ENCODE data around the gene SI.
"Not testable (repeated sequence)": the region's sequence is repeated elsewhere in the genome, so short reads cannot be mapped to it uniquely, and the experiment has no call there.

The SI gene

DNA sequence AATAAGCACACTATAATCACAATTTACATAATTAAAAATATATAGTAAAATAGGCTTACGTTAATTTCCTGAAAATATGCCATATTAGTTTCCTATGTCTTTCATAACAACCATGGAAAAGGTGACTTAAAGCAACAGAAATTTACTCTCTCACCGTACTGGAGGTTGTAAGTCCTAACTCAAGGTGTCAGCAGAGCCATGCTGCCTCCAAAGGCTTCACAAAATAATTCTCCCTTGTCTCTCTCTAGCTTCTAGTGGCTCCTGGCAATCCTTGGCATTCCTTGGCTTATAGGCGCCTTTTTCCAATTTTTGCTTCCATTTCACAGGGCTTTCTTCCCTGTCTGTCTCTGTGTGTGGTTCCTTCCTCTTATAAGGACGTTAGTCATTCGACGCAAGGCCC, 7.6 kb downstream of the SI start:
- H3K27ac ChIP-seq: no peak overlapping the region
- ChIA-PET POLR2A (ENCODE audit: low non-redundant PET) (no interaction called here), CTCF (no interaction called here)
- TF ChIP-seq, protein P1, sequence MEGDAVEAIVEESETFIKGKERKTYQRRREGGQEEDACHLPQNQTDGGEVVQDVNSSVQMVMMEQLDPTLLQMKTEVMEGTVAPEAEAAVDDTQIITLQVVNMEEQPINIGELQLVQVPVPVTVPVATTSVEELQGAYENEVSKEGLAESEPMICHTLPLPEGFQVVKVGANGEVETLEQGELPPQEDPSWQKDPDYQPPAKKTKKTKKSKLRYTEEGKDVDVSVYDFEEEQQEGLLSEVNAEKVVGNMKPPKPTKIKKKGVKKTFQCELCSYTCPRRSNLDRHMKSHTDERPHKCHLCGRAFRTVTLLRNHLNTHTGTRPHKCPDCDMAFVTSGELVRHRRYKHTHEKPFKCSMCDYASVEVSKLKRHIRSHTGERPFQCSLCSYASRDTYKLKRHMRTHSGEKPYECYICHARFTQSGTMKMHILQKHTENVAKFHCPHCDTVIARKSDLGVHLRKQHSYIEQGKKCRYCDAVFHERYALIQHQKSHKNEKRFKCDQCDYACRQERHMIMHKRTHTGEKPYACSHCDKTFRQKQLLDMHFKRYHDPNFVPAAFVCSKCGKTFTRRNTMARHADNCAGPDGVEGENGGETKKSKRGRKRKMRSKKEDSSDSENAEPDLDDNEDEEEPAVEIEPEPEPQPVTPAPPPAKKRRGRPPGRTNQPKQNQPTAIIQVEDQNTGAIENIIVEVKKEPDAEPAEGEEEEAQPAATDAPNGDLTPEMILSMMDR (conservative IDR thresholded peaks at IDR 0.05; ENCODE audit: low read depth): no peak
- DNase-seq (ENCODE audit: low spot score): no peak

DNA sequence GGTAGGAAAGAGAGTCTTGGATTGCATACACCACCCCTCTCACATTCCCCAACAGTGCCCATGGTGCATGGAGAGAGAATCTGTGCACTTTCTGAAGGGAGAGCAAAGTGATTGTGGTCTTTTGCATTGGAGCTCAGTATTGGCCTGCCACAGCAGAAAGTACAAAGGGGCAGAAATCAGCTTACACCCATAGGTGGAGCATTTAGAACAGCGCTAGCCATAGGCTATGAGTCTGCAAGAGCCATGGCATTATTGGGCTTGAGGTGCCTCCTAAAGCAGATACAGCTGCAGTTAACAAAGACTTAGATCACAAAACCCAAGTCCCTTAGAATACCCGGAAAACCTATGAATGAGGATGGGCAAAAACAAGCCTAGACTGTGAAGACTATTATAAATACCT, 21.8 kb downstream of the SI start:
- no peak overlapping the region for H3K27ac ChIP-seq
- no peak for DNase-seq (ENCODE audit: low spot score)
- CTCF ChIA-PET: no interaction called here
- POLR2A ChIA-PET (ENCODE audit: low non-redundant PET): no interaction called here
- TF ChIP-seq, protein P1 (conservative IDR thresholded peaks at IDR 0.05; ENCODE audit: low read depth): no peak

DNA sequence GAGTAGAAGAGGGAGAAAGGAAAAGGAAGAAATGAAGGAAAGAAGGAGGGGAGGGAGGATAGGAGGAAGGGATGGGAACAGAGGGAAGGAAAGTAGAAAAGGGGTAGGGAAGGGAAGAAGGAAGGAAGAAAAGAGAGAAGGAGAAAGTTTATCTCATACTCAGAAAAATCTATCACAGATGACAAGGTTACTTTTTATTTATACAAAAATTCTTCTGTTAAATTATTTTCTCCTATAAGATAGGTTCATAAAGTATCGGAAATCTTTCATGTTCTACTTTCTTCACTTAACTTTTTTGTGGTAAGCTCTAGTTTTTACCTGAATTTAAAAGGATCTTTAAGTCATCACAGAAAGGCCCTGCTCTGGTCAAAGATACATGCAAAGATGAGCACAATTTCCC, 38.1 kb downstream of the SI start:
- DNase-seq (ENCODE audit: low spot score): no peak
- no peak overlapping the region for H3K27ac ChIP-seq
- TF ChIP-seq, protein P1 (conservative IDR thresholded peaks at IDR 0.05; ENCODE audit: low read depth): no peak
- ChIA-PET CTCF (no interaction called here), POLR2A (ENCODE audit: low non-redundant PET) (no interaction called here)

DNA sequence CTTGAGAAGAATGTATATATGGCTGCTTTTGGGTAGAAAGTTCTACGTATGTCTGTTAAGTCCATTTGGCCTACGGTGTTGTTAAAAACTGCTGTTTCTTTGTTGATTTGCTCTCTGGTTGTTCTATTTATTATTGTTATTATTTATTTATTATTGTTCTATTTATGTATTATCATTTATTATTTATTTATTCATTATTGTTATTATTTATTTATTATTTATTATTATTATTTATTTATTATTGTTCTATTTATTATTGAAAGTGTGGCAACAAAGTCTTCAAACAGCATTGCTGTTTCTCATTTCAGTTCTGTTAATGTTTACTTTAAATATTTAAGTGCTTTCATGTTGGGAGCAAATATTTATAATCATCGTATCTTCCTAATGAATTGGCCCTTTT, 66.7 kb downstream of the SI start:
- CTCF ChIA-PET: no interaction called here
- DNase-seq (ENCODE audit: low spot score): no peak
- TF ChIP-seq, protein P1 (conservative IDR thresholded peaks at IDR 0.05; ENCODE audit: low read depth): no peak
- H3K27ac ChIP-seq: no peak overlapping the region
- POLR2A ChIA-PET (ENCODE audit: low non-redundant PET): no interaction called here

DNA sequence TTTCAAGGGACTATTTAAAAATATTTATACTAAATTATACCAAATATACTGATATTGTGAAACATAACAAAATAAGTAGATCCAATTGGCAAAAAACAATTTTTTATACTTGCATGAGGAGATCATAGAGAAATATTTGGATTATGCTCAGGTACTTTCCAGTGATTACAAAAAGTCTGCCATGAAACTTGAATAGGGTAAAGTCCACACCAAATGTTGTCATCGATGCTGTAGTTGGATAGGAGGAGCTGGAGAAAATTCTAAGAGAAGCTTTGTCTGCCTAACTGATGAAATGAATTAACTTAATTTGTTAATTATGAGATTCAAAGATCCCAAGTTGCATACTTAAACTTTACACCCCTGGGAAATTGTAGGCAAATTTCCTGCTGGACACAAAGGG, 93.3 kb downstream of the SI start:
- ChIA-PET CTCF (no interaction called here), POLR2A (ENCODE audit: low non-redundant PET) (no interaction called here)
- TF ChIP-seq, protein P1 (conservative IDR thresholded peaks at IDR 0.05; ENCODE audit: low read depth): no peak
- H3K27ac ChIP-seq: no peak overlapping the region
- DNase-seq (ENCODE audit: low spot score): no peak

DNA sequence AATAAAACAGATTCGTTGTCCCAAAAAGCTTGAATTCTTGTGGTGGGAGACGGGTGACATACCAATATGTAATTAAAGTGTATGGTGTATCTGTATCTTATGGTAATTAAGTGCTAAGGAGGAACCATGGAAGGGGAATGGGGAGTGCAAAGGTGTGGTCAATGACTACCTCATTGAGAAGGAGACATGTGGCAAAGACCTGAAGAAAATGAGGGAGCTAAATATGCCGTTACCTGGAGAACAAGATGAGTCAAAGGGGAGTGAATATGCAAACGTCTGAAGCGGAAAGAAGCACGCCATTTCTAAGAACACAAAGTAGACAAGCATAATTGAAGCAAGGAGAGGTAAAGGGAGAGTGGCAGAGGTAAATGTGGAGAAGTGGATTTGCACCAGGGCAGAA, 115.7 kb downstream of the SI start:
- CTCF ChIA-PET: no interaction called here
- no peak for DNase-seq (ENCODE audit: low spot score)
- H3K27ac ChIP-seq: no peak overlapping the region
- POLR2A ChIA-PET (ENCODE audit: low non-redundant PET): no interaction called here
- TF ChIP-seq, protein P1 (conservative IDR thresholded peaks at IDR 0.05; ENCODE audit: low read depth): no peak

DNA sequence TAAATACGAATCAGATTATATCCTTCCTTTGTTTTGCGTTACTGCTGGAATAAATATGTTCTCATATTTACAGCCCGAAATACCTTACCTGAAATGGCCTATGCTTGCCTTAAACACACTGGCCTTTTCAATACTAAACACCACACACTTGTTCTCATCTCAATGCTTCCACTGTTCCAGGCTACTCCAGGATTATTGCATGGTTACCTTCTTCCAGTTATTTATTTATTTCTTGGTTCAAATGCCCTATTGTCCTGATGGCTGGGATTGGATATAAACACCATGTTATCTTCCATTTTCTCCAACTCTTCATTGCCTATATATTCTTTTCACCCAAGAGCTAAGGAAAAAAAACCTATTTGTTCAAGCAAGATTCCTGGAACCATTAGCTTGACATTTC, 125.3 kb downstream of the SI start:
- H3K27ac ChIP-seq: no peak overlapping the region
- POLR2A ChIA-PET (ENCODE audit: low non-redundant PET): no interaction called here
- no peak for DNase-seq (ENCODE audit: low spot score)
- CTCF ChIA-PET: no interaction called here
- TF ChIP-seq, protein P1 (conservative IDR thresholded peaks at IDR 0.05; ENCODE audit: low read depth): no peak

DNA sequence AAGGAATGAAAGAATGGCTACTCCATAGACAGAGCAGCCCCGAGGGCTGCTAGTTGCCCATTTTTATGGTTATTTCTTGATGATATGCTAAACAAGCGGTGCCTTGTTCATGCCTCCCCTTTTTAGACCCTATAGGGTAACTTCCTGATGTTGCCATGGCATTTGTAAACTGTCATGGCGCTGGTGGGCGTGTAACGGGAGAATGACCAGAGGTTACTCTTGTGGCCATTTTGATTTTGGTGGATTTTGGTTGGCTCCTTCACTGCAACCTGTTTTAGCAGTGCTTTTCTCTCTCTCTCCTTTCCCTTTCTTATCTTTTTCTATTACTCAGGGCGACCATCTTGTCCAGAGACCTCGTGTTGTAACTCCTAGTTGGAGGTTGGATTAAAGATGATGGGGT, 126.9 kb downstream of the SI start:
- H3K27ac ChIP-seq; POLR2A ChIA-PET (ENCODE audit: low non-redundant PET); DNase-seq (ENCODE audit: low spot score); CTCF ChIA-PET: not testable (repeated sequence)

All from RWPE1 (cell line).